ENCODE data around the gene PUS1. TPM values are rescaled to one million over a fixed set of nuclear protein-coding genes. Genes with fewer than 3 reads are reported as not detected.

The PUS1 gene
- total RNA-seq, 1 experiment from 2014 or later: 74.0 TPM

DNA sequence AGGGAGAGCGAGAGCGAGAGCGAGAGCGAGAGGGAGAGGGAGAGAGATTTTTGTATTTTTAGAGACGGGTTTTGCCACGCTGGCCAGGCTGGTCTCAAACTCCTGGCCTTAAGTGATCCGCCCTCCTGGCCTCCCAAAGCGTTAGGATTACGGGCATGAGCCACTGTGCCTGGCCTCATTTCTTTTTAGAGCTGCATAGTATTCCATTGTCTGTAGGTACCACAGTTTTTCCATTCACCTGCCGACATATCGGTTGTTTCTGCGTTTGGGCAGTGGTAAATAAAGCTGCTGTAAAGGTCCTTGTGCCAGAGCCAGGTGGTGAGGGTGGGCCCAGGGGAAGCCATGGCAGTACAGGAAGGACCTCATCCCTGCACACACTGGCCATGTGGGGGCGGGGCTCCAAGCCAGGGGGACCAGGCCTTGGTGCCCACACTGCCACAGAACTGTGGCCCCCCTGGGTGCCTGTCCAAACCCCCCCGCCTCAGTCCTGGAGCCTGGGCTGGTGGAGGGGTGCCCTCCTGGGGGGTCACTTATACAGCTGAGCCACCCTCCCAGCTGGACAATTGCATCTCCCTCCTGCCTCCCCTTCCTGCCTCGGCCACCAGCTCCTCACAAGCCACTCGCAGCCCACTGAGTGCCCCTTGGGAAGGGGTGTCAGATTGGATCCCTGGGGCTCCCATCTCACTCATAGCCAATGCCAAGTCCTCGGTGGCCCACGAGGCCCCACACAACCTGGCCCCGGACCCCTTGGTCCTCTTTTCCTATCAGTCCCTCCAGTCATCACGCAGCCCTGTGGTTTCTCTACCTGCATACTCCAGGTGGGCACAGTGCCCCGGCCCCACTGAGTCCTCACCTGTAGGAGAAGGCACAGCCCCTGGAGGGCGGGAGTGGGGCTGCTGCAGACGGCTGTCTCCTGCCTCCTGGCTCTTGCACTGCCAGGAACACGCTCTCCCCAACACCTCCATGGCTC is 1.7 kb upstream of the PUS1 start:
- ATAC-seq (no peak), DNase-seq (no peak)
- Histone ChIP-seq H3K27me3 (ENCODE audit: low read length) (no peaks in the 10 kb centered on the region), H3K27ac (ENCODE audit: low read length) (no peak overlapping the region), H3K4me2 (ENCODE audit: low read length) (peak overlapping the region; percentile 99), H3K9ac (ENCODE audit: low read length) (no peak overlapping the region), H3K79me2 (ENCODE audit: low read length) (peaks cover 34% of the 10 kb centered on the region), H2AFZ (ENCODE audit: low read length) (no peak overlapping the region), H3K4me1 (ENCODE audit: insufficient read depth, low read length) (peaks cover 14% of the 10 kb centered on the region), H3K36me3 (ENCODE audit: low read depth, low read length) (peaks cover 11% of the 10 kb centered on the region), H3K9me3 (ENCODE audit: low read length) (no peaks in the 10 kb centered on the region), H3K9me2 (replicated peaks; ENCODE audit: low read length) (no peaks in the 10 kb centered on the region), H3F3A (ENCODE audit: low read length, unreplicated experiment) (peaks cover 5% of the 10 kb centered on the region), H3K4me3 (ENCODE audit: low read length) (no peak overlapping the region), H4K20me1 (ENCODE audit: low read length) (peaks cover 8% of the 10 kb centered on the region; the same call in 1 of the 2 replicates)
- ChIA-PET CTCF (interaction anchor here (0.5 to 0.6 kb wide), 2 partner anchors 53 to 537 kb away, joined by 3 to 5 read pairs; no protein-coding TSS in a partner anchor), POLR2A (ENCODE audit: unreplicated experiment) (interaction anchor here (0.7 kb wide), 1 partner anchor 48 kb away, joined by 12 read pairs; no protein-coding TSS in a partner anchor)
- TF ChIP-seq EZH2phosphoT487 (IDR thresholded peaks at IDR 0.05; ENCODE audit: borderline replicate concordance, low read length): no peak
- TF ChIP-seq, protein P1, sequence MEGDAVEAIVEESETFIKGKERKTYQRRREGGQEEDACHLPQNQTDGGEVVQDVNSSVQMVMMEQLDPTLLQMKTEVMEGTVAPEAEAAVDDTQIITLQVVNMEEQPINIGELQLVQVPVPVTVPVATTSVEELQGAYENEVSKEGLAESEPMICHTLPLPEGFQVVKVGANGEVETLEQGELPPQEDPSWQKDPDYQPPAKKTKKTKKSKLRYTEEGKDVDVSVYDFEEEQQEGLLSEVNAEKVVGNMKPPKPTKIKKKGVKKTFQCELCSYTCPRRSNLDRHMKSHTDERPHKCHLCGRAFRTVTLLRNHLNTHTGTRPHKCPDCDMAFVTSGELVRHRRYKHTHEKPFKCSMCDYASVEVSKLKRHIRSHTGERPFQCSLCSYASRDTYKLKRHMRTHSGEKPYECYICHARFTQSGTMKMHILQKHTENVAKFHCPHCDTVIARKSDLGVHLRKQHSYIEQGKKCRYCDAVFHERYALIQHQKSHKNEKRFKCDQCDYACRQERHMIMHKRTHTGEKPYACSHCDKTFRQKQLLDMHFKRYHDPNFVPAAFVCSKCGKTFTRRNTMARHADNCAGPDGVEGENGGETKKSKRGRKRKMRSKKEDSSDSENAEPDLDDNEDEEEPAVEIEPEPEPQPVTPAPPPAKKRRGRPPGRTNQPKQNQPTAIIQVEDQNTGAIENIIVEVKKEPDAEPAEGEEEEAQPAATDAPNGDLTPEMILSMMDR (conservative IDR thresholded peaks at IDR 0.05; ENCODE audit: low read depth, low read length): no peak
- TF ChIP-seq EZH2 (IDR thresholded peaks at IDR 0.05; ENCODE audit: low read length, unreplicated experiment): no peak
- no TSS peak for BruUV-seq (replicated peaks)
- intact Hi-C loops (cut with micrococcal nuclease): loop anchor here (2.0 to 5.0 kb wide), 3 partner anchors 21 to 95 kb away; partner anchors contain the start of gene EP400

DNA sequence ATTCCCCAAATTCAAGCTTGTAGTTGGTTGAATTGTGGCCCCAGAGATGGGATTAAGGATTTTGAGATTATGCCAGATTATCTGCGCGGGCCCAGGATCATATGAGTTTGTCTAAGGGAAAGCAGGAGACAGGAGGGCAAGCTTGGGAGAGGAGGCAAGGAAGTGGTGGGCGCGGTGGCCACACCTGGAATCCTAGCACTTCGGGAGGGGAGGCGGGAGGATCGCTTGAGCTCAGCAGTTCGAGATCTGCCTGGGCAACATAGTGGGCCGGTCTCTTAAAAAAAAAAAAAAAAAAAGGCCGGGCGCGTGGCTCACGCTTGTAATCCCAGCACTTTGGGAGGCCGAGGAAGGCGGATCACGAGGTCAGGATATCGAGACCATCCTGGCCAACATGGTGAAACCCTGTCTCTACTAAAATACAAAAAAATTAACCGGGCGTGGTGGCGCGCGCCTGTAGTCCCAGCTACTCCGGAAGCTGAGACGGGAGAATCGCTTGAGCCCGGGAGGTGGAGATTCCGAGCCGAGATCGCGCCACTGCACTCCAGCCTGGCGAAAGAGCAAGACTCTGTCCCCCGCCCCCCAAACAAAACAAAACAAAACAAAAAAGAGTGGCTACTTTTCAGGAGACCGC is 881 bp upstream of the PUS1 start:
- intact Hi-C loops (cut with micrococcal nuclease): loop anchor here (2.0 to 5.0 kb wide), 3 partner anchors 21 to 96 kb away; partner anchors contain the start of gene EP400
- ChIA-PET POLR2A (ENCODE audit: unreplicated experiment) (interaction anchor here (0.7 kb wide), 2 partner anchors 48 to 69 kb away, joined by 5 to 12 read pairs; no protein-coding TSS in a partner anchor), CTCF (interaction anchor here (0.6 to 0.7 kb wide), 2 partner anchors 73 to 538 kb away, joined by 5 to 7 read pairs; no protein-coding TSS in a partner anchor)
- DNase-seq: peak; percentile 17
- peak overlapping the region; percentile 100 for H3K9ac ChIP-seq (ENCODE audit: low read length)
- peaks cover 14% of the 10 kb centered on the region for H3K4me1 ChIP-seq (ENCODE audit: insufficient read depth, low read length)
- no peaks in the 10 kb centered on the region for H3K27me3 ChIP-seq (ENCODE audit: low read length)
- peak; percentile 22 for ATAC-seq
- H3K79me2 ChIP-seq (ENCODE audit: low read length): peaks cover 40% of the 10 kb centered on the region
- peak overlapping the region; percentile 99 for H3K4me2 ChIP-seq (ENCODE audit: low read length)
- BruUV-seq (replicated peaks): TSS peak; percentile 79
- no peak for TF ChIP-seq EZH2 (IDR thresholded peaks at IDR 0.05; ENCODE audit: low read length, unreplicated experiment)
- TF ChIP-seq EZH2phosphoT487 (IDR thresholded peaks at IDR 0.05; ENCODE audit: borderline replicate concordance, low read length): no peak
- TF ChIP-seq, protein P1 (conservative IDR thresholded peaks at IDR 0.05; ENCODE audit: low read depth, low read length): no peak
- H4K20me1 ChIP-seq (ENCODE audit: low read length): peaks cover 8% of the 10 kb centered on the region; the same call in 1 of the 2 replicates
- H2AFZ ChIP-seq (ENCODE audit: low read length): peak overlapping the region; percentile 97
- H3F3A ChIP-seq (ENCODE audit: low read length, unreplicated experiment): peaks cover 5% of the 10 kb centered on the region
- no peaks in the 10 kb centered on the region for H3K9me3 ChIP-seq (ENCODE audit: low read length)
- peak overlapping the region; percentile 90 for H3K4me3 ChIP-seq (ENCODE audit: low read length)
- no peaks in the 10 kb centered on the region for H3K9me2 ChIP-seq (replicated peaks; ENCODE audit: low read length)
- H3K36me3 ChIP-seq (ENCODE audit: low read depth, low read length): peaks cover 19% of the 10 kb centered on the region
- H3K27ac ChIP-seq (ENCODE audit: low read length): no peak overlapping the region
